GM21619 (cell line): ENCODE measurements around the gene HBB.

Experiments
- ATAC-seq: cut with Tn5 transposase; IDR thresholded peaks from one replicate; pipeline ENCODE4 v1.9.1; 2021; ENCODE audit not compliant: unreplicated experiment

The HBB gene

DNA sequence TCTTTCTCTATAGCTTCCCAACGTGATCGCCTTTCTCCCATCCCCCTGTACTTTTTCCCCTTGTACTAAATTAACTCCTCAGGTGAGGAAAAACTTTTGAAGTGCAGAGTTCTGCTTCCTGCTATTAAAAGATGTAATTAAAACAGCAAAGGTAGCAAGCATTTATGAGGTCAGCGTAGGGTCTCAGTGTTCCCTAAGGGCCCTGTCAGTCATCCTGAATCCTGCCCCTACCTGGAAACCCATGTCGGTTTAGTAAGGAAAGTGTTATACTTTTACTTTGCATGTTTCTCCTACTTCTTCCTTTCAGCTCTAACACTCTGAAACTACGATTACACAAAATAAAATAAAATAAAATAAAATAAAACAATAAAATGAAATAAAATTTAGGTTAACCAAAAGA, 1.3 kb upstream of the HBB start:
- ATAC-seq = no peak

DNA sequence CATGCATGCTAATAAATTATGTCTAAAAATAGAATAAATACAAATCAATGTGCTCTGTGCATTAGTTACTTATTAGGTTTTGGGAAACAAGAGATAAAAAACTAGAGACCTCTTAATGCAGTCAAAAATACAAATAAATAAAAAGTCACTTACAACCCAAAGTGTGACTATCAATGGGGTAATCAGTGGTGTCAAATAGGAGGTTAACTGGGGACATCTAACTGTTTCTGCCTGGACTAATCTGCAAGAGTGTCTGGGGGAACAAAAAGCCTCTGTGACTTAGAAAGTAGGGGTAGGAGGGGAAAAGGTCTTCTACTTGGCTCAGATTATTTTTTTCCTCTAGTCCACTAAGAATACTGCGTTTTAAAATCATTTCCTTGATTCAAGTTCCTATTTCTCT, 810 bp upstream of the HBB start:
- ATAC-seq = no peak

DNA sequence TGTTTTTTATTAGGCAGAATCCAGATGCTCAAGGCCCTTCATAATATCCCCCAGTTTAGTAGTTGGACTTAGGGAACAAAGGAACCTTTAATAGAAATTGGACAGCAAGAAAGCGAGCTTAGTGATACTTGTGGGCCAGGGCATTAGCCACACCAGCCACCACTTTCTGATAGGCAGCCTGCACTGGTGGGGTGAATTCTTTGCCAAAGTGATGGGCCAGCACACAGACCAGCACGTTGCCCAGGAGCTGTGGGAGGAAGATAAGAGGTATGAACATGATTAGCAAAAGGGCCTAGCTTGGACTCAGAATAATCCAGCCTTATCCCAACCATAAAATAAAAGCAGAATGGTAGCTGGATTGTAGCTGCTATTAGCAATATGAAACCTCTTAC, 1.4 kb downstream of the HBB start:
- no peak for ATAC-seq

DNA sequence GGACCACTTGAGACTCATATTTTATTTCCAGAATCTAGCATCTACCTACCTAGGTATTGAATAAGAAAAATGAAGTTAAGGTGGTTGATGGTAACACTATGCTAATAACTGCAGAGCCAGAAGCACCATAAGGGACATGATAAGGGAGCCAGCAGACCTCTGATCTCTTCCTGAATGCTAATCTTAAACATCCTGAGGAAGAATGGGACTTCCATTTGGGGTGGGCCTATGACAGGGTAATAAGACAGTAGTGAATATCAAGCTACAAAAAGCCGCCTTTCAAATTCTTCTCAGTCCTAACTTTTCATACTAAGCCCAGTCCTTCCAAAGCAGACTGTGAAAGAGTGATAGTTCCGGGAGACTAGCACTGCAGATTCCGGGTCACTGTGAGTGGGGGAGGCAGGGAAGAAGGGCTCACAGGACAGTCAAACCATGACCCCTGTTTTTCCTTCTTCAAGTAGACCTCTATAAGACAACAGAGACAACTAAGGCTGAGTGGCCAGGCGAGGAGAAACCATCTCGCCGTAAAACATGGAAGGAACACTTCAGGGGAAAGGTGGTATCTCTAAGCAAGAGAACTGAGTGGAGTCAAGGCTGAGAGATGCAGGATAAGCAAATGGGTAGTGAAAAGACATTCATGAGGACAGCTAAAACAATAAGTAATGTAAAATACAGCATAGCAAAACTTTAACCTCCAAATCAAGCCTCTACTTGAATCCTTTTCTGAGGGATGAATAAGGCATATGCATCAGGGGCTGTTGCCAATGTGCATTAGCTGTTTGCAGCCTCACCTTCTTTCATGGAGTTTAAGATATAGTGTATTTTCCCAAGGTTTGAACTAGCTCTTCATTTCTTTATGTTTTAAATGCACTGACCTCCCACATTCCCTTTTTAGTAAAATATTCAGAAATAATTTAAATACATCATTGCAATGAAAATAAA, 2.1 kb downstream of the HBB start:
- ATAC-seq = no peak

DNA sequence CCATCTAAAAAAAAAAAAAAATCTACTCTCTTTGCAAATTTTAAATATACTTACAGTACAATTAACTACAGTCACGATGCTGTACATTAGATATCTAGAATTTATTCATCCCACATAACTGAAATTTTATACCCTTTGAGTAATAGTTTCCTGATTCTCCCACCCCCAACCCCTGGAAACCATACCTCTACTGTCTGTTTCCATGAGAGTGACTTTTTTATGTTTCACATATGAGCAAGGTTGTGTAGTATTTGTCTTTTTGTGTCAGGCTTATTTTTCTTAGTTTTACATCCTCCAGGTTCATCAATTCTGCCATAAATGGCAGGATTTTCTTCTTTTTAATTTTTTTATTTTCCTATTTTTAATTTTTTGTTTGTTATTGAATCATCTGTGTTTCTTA, 3.2 kb downstream of the HBB start:
- ATAC-seq = no peak

DNA sequence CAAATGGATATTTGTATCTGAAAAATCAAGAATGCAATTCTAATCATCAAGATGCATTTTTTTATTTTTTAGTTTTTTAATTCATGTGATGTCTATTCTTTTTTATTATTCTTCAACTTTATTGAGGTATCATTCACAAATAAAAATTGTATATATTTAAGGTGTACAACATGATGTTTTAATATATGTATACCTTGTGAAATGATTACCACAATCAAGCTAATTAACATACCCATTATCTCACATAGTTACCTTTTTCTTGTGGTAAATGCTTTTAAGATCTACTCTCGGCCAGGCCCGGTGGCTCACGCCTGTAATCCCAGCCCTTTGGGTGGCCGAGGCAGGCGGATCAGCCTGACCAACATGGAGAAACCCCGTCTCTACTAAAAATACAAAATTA, 3.7 kb downstream of the HBB start:
- no peak for ATAC-seq

DNA sequence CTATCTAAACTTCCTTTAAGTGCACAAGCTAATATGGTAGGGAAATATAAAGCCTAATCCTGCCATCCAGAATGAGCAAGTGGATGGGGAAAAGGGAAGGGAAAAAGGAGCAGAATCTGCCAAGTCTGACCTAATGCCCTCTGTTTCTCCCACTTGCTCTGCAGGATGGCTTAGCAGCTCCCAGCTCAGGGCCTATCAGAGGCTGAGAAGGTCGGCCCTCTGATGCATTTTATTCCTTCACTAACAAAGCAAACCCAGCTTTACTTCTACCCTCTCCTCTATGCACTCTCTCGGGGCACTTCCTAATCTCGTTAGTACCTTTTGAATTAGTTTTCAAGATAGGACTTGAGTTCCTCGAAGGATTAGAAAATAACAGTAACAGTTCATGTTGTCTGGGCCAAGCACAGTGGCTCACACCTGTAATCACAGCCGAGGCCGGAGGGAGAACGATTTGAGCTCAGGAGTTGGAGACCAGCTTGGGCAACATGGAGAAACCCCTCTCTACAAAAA, 16.4 kb downstream of the HBB start:
- no peak for ATAC-seq

DNA sequence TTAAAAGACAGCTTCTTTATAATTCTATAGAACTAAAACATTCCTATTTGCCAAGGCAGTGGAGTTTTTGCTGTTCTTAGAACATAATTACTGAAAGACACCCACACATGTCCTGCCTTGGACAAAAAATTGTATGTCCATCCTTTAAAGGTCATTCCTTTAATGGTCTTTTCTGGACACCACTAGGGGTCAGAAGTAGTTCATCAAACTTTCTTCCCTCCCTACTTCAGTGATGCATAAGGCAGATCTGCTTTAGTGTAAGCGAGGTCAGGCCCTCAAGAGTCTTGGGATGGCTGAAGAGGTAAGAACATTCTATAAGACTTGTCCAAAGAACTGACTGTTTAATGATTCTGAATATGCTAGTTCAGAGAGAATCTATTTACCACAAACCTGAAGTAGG, 22.1 kb downstream of the HBB start:
- peak; percentile 80 for ATAC-seq

DNA sequence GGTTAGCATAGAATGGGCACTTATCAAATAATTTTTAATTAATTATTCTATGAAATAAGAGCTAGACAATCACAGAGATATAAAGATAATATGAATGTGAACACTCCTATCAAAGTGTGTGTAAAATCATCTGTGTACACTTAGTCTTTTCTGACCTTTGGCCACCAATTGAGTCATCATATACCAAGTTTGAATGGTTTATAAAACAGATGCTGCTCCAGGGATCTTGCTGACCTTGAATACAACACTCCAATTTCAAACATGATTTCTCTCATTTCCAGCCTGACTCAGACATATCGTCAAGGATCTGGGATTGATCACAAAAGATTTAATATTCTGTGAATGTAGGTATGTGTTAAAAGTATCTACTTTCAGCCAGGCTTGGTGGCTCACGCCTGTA, 23.5 kb downstream of the HBB start:
- ATAC-seq = no peak

DNA sequence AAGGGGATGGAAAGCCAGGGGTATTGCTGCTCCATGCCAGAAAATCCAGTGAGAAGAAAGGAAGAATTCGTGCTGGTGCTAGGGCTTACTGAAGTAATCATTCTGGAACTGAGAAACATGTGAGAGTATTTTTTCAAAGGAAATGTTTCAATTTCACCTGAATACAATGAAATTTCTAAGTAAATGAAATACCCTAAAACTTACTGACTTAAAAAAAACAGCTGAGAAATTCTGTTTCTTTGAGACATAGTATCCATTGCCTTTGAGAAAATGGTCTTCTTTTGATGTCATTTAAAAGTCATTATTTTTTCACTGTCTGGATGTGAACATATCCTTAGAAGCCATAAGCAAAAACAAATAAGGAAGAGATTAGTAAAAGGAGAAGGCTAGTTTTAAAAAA, 26.3 kb downstream of the HBB start, which contains the start of gene OR51V1:
TSS of gene OR51V1 (minus strand) at position 101 of the 400 bp plus-strand sequence. CDS start at position 101, 0 bp downstream.
- no peak for ATAC-seq

DNA sequence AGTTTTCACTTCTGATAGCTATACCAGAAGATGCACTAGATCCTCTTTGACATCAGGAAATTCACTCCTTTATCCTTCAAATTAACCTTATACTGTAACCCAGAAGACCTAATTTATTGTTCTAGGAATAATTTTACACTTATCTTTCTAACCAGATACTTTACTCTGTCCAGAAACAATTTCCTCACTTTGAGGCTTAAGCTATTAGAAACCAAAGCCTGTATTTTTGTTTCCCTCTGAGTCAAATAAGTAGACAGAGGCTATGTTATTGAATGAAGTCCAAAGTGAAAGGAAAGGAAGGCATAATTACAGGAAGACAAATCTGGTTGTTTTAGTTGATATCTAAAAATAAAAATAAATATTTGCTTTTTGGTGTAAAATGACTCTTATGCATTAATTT, 28.6 kb downstream of the HBB start:
- no peak for ATAC-seq

DNA sequence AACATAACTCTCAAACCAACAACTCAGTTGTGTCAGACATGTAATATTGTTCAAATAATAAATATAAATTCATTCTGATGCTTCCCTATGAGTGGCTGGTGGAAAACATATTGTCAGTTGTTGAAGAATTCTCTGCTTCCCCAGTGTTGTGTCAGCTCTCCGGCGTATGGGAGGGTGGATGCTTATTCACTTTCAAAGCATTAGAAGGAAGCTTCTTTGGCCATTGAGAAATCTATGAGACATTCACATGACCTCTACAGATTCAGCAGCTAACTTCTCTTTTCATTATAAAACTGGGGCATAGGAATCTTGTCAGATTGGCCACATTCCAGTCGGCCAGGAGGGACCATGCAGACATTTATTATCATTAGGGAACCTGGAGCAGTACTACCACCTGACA, 29.3 kb downstream of the HBB start:
- ATAC-seq = no peak

DNA sequence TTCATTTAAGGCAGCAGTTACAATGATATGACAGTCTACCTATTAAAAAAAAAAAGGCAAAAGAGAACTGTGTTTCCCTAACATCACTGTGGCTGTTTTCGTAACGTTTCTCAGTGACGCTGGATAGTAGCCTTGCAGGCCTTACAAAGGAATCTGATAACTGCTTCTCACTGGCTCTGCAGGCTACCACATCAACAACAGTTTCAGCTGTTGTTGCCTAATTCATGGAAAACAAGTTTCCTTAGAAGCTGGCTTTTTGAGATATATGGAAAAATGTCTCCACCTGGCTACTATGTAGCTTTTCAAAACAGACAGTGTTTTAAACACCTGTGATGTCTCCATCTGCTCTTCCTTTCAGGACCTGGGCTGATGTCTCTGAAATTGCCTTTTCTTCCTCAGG, 30.1 kb downstream of the HBB start:
- no peak for ATAC-seq

DNA sequence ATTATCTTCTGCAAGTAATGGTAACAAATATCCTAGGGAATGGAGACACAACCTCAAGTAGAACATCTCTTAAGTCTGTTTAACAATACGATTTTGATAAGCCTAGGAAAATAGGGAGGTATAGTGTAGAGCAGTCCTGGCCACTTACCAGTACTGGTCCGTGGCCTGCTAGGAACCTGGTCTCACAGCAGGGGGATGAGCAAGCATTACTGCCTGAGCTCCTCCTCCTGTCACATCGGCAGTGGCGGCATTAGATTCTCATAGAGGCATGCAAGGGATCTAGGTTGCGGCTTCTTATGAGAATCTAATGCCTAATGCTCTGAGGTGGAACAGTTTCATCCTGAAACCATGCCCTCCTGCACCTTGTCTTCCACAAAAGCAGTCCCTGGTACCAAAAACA, 30.8 kb downstream of the HBB start:
- ATAC-seq = no peak

DNA sequence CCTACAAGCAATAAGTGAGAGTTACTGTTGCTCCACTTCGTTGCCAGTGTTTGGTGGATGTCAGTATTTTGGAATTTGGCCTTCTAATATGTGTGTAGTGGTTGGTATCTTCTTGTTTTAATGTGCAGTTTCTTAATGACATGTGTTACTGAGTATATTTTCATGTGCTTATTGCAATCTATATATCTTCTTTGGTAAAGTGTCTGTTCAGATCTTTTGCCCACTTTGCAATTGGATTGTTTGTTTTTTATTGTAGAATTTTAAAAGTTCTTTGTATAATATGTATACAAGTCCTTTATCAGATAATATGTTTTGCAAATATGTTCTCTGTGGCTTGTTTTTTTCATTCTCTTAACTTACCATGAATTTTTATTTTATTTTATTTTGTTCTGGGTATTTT, 34.1 kb downstream of the HBB start:
- no peak for ATAC-seq

DNA sequence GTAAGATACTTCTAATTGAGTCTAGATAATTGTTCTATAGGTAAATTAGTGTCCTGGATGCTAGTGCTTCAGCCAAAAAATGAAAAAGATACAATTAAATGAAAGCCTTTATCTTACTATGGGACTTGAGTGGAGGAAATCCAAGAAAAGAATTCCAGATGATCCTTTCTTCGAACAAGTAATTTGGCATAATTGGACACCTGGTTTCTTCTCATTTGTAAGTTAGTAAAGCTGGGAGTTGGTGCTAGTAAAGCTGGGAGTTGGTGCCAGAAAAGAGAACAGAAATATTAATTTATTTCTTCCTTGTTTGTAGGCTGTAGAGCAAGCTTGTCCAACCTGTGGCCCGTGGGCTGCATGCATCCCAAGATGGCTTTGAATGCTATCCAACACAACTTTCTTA, 38.7 kb downstream of the HBB start:
- no peak for ATAC-seq

DNA sequence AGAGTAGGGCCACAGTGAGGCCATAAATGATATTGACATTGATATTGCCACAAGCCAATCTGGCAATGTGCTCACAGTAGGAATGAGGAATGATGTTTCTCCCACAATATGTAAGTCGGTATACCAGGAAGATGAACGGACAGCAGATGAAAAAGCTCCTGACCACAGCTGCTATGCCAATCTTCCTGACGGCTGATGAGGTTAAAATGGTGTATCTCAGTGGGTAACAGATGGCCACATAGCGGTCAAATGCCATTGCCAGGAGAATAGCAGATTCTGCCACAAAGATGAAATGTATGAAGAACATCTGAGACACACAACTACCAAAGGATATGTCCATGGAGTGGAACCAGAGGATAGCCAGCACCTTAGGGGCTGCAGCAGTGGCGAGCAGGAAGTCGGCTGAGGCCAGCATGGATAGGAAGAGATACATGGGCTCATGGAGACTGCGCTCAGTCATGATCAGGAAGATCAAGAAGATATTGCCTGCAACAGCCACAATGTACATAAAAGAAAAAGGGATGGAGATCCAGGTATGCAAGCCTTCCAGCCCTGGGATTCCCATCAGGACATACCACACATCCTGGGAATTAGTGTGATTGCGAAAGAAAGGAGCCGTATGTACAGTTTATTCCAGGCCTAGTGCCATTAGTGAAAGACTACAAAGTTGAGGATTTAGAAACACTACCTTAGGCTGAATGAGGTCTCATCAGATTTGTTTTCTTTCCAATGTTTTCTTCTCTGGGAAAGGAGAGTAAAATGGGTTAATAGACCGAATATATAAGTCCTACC, 48.6 kb downstream of the HBB start:
- ATAC-seq = no peak
